GM12892 (cell line): ENCODE results near the gene SYNGR3.

Source experiments
- DNase-seq: peaks from one replicate; pipeline ENCODE4 v3.0.0; 2011; ENCODE audit not compliant: insufficient read length
- FAIRE-seq: peaks from 2 replicates; lab custom pipeline; 2011; peaks lifted over from hg19 to GRCh38; lab: Jason Lieb, UNC
- POLR2A ChIP-seq: IDR thresholded peaks from 2 replicates; pipeline ENCODE4 v1.6.1; 2011; ENCODE audit warnings: low read depth, low read length, control low read depth
- POLR2AphosphoS5 ChIP-seq: IDR thresholded peaks from 2 replicates; pipeline ENCODE4 v1.6.1; 2011; ENCODE audit warnings: low read depth, low read length, control low read depth
- TAF1 ChIP-seq: IDR thresholded peaks from 2 replicates; pipeline ENCODE4 v1.6.1; 2011; ENCODE audit warnings: low read depth, mild to moderate bottlenecking, control low read depth, low read length, borderline replicate concordance

The SYNGR3 gene

DNA sequence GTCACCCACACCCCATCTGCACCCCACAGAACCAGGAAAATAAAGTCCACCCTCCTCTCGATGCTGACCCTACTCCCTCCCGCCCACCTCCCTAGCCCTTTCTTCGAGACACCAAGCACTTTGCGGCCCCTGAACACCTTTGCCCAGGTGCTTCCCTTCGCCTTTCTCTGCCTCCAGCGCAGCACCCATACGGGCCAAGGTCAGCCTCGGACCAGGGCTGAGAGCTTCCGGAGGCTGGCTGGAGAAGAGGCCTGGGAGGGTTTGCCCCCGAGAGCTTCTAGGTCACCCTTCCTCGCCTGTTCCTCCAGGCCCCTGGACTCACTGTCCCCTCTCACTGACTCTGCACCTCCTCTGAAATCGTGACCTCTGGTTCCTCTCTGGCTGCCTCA is 34.3 kb downstream of the SYNGR3 start:
- no peak for TF ChIP-seq TAF1
- TF ChIP-seq POLR2AphosphoS5: no peak
- no peak for TF ChIP-seq POLR2A
- FAIRE-seq (no peak), DNase-seq (no peak)

DNA sequence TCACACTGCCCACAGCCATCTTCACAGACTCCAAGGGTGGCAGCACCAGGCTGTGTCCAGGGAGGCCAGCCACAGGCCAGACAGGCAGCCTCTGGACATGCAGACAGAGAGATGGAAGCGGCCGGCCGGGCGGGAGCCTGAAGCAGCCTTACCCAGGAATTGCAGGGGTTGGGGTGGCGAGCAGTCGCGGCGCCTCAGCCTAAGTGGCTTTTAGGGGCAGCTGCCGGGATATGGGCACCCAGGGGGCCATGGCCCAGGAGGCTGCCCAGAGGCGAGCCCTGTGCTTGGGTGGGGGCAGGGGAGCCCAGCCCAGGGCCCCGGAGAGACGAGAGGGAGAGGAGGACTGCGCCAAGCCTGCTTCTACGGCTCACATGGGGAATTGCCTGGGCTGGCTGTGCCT is 35.5 kb downstream of the SYNGR3 start:
- DNase-seq: no peak
- no peak for FAIRE-seq

DNA sequence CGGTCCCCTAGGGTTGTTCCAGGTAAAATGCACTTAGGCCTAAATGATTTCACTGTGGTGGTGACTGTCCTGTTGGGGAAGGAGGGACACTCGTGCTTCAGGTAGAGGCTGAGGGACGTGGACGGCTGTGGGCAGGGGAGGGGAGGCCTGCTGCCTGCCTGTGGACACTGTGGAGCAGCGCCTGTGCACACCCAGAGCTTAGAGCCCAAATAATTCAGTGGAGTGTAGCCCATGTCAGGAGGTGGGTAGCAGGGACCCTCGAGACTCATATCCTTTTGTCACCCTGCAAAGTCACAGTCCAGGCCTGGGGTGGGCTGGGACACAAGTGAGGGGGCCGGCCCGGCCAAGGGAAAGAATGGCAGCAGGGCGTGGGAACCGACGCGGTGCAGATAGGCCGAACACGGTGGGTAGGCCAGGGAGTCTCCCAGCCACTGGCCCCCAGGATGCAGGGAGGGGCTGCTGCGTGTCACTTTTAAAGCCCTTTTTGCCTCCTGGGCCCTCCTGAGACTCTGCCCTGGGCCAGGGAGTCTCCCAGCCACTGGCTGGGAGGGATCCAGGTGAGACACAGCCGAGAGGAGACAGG is 36.2 kb downstream of the SYNGR3 start:
- no peak for FAIRE-seq
- no peak for DNase-seq
- TF ChIP-seq POLR2A (no peak), POLR2AphosphoS5 (no peak), TAF1 (no peak)

More for the DNA sequence above, 35.5 kb downstream of the SYNGR3 start:
- TF ChIP-seq POLR2AphosphoS5 (no peak), POLR2A (no peak), TAF1 (no peak)

DNA sequence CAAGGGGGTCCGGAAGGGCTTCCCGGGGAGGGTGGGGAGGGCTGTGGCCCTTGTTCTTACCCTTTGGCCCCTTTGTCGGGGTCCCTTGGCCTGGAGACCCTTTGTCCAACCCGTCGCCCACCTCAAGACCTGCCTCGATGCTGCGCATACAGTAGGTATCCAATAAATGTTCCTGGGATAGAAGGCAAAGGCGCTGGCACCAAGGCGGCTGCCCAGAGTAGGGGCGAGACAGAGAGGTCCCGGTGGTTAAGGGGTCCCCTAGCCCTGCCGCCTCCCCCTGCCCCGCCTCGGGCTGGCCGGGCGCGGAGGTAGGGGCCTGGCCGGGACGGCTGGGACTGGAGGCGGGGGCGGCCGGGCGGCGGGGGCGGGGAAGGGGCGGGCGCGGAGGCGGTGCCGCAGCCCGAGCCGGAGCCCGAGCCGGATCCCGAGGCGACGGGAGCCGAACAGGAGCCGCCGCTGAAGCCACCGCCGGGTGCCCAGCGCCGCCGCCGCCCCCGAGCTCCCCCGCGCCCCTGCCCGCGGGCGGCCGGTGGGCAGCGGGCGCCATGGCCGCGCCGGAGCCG is 36.8 kb downstream of the SYNGR3 start, which contains the start of gene NHERF2:
NHERF2 (plus strand) TSS at position 442 of the 563 bp plus-strand sequence; CDS start at position 546, 104 bp downstream.
- TF ChIP-seq TAF1 (no peak), POLR2A (no peak), POLR2AphosphoS5 (no peak)
- FAIRE-seq (no peak), DNase-seq (no peak)

DNA sequence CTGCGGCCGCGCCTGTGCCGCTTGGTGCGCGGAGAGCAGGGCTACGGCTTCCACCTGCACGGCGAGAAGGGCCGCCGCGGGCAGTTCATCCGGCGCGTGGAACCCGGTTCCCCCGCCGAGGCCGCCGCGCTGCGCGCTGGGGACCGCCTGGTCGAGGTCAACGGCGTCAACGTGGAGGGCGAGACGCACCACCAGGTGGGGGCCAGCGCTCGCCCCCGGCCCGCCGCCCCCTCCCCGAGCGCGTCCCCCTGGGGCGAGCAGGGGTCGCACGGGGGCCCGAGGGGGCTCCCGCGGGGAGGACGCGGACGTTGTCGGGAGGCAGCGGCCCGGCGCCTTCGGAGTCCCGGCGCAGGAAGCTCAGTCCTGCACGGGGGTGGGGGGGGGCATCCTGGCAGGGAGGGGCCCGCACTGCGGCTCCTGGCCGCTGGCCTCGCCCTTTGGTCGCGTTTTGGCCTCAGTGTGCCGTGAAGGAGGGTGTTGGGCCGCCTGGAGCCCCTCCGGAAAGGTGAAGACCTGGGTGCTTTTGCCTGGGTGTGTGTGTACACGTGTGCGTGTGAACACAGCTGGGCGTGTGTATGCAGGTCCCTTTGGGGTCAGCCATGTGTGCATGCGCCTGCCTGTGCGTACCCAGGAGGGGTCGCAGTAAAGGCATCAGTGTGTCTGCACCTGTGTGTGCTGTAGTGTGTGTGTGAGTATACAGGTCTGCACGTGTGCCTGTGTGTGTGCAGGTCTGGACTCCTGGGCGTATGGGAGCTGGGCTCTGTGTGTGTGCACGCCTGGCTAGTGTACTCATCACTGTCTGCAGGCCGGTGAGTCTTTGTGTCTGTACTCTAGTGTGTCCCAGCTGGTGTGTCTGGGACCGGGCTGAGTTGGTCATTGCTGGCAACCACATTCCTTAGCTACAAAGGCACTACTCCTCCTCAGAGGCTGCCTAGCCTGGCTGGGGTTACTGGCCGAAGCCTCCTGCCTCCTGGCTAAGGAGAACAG is 37.5 kb downstream of the SYNGR3 start:
- TF ChIP-seq TAF1: no peak
- no peak for TF ChIP-seq POLR2AphosphoS5
- TF ChIP-seq POLR2A: no peak
- DNase-seq: no peak
- no peak for FAIRE-seq

DNA sequence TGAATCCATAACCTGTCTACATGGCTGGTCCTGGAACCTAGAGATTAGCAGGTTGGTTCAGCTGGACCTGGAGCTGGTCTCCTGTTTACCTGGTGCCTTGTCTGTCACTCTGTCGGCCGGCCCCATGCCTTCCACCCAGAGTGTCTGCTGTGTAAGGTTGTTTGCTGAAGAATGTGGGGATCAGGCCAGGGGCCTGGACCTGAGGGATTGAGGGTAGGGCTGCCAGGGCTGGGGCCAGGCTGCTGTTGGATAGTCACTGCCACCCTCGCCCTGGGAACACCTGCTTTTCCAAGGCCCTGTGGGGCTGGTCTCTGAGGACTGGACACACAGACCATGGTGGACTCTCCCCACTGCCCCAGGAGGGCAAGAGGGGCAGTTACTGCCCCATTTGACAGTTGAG is 38.4 kb downstream of the SYNGR3 start:
- TF ChIP-seq POLR2AphosphoS5 (no peak), TAF1 (no peak), POLR2A (no peak)
- FAIRE-seq: no peak
- no peak for DNase-seq

DNA sequence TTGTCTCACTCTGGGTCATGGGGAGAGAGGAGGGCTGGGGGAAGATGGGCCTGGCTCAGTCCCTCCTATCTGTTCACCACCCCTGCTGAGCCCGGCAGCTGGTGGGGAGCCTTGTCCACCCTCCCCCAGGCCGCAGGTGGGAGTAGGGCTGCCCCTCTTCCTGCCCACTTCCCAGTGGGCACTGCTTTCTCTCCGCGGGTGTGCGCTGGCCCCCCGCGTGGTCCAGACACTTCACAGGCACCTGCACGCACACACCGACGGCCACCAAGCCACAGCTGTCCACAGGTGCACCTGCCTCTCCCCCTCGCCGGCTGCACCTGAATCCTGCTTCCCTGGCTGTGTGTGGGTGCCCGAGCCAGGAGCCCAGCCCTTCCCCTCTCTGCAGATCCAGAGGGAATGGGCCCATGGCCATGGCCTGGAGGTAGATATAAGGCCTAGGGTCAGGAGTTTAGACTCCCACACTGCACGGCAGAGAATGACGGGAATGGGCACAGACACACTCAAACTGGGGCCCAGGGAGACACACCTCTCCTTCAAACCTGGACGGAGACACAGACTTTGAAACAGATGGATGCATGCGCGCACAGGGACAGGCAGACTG is 39.0 kb downstream of the SYNGR3 start:
- TF ChIP-seq POLR2AphosphoS5: no peak
- TF ChIP-seq POLR2A: no peak
- TF ChIP-seq TAF1: no peak
- FAIRE-seq: no peak
- no peak for DNase-seq

DNA sequence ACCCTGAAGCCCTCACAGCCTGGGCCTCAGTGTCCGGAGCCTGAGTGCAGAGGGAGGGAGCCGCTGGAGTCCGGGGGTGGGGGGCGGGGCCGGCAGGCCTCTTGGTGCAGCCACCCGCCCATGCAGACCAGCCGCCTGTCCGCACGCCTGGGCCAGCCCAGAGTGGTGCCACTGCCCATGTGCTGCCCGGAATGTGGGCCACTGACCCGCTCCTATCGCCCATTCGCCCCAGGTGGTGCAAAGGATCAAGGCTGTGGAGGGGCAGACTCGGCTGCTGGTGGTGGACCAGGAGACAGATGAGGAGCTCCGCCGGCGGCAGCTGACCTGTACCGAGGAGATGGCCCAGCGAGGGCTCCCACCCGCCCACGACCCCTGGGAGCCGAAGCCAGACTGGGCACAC is 39.6 kb downstream of the SYNGR3 start:
- TF ChIP-seq TAF1: no peak
- TF ChIP-seq POLR2AphosphoS5: no peak
- no peak for TF ChIP-seq POLR2A
- DNase-seq (no peak), FAIRE-seq (no peak)

DNA sequence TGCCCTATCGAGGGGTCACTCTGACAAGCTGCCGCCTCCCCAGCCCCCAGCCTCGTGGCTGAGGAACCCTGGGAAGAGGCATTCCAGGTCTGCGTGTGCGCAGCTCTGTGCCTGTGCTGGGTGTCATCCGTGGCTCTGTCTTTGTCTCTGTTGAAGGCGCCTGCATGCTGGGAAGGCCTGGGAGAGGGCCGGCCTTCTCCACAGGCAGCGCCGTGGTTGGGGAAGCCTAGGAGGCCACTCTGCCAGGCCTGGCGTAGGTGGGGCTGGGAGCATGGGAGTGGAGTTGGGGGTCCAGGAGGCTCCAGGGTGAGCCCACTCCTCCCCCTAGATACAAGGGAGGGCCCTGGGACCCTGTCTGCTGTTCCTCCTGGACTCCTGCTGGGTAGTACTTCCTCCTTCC is 40.3 kb downstream of the SYNGR3 start:
- DNase-seq (no peak), FAIRE-seq (no peak)
- TF ChIP-seq POLR2AphosphoS5: no peak
- no peak for TF ChIP-seq TAF1
- no peak for TF ChIP-seq POLR2A

DNA sequence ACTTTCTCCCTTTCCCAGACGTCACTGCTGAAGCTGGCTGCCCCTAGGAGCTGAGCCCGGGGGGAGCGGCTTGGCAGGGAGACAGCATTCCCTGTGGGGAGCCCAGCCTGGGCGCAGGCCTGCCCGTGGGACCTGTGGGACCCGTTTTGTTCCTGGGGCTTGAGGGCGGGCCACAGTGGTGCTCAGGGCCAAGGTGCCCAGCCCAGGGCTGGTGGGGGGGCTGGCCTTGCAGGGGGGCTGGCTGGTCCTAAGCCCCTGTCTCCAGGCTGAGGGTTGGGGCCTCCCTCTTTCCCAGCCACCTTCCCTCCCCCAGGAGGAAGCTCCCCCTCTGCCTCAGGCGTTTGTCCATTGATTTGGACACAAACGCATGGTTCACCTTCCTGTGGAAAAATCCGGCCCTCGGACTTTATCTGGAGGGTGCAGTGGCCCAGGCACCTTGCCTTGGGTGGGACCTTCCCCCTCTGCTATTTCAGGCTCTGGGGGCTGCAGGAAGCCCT is 41.4 kb downstream of the SYNGR3 start:
- no peak for FAIRE-seq
- DNase-seq: no peak
- TF ChIP-seq POLR2AphosphoS5 (no peak), TAF1 (no peak), POLR2A (no peak)
